CD4-positive, alpha-beta T cell treated with Interleukin-1 beta for 1 hour (primary cell): Measurements from ENCODE around the gene MRPL18.

Source experiments
- DNase-seq, 2 donors: peaks; one replicate each; pipeline ENCODE4 v3.0.0-alpha.2; 2020 to 2022

MRPL18 gene

DNA sequence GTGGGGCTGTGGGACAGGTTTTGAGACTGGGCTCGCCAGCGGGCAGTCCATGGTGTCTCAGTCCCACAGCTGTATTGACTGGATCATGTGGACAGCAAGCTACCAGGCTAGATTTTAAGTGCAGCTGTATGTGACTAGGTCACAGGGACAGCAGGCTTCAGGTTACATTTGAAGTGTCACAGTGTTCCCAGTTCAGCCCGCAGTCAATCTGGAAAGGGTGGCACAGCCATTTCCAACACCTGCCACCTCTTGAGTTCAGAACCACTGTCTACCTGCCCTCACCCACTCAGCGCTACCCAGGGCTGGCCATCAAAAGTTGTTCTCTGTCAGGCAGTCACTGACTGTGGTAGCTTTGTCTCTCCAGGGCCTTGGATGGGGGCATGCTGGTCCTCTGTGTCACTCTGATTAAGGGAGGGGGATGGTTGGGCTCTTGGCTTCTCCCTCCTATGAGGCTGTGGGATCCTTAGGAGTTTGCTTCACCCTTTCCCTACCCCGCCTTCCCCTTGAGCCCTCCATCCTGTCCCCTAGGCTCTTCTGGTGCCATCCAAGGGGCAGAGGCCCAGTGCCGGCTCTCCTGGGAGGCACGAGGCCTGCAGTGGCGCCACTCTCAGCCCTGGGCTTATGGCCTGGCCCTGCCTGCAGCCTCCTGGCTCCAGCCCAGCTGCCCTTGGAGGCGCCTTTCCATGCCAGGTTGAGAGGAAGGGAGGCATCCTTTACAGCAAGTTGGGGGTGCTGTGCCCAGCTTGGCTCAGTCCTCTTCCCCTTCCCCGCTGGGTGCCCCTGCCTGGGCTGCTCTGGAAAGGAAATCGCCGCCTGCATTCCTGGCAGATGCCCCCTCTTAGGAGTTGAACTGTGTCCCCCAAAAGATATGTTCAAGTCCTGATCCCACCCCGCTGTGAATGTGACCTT, 54.7 kb downstream of the MRPL18 start:
- no peak for DNase-seq
